ENCODE measurements around the gene UBE2E3.

DNA sequence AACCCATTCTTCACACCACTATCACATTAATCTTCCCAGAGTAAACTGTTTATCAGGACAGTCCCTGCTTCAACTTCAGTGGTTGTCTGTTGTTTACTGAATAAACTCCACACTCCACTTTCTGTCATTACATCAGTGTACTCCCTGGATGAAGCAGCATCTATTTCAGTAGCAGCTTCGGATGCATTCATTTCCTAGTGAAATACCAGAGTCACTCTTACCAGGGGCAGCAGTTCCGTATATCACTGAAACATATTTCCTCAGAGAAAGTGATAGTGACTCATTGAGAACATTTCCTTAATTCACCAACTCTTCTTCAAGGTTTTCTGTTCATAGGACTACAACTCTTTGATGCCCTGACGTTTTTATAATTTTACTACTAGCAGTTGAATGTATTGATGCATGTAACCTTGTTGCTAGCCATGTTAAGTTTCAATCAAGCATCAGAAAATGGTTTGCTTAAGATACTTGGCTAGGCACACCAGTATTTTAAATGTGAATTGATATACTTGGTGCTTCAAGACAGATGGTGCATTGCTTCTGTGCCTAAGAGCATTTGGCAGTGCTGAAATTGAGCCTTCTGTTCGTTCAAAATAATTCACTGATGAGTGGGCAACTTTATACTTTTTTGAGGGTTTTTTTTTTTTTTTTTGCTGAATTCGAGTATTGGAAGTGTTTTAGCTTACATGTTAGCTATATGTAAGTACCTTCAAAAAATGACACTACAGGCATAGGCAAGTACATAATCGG is 92.3 kb downstream of the UBE2E3 start:
- TF ChIP-seq POLR2A (IDR thresholded peaks at IDR 0.05; ENCODE audit: low read depth, low read length) (no peak), MAFK (IDR thresholded peaks at IDR 0.05; ENCODE audit: low read depth, low read length) (no peak), RAD21 (IDR thresholded peaks at IDR 0.05; ENCODE audit: low read length) (no peak), MXI1 (IDR thresholded peaks at IDR 0.05; ENCODE audit: borderline replicate concordance, low read depth, low read length) (no peak)
- TF ChIP-seq, protein P1, sequence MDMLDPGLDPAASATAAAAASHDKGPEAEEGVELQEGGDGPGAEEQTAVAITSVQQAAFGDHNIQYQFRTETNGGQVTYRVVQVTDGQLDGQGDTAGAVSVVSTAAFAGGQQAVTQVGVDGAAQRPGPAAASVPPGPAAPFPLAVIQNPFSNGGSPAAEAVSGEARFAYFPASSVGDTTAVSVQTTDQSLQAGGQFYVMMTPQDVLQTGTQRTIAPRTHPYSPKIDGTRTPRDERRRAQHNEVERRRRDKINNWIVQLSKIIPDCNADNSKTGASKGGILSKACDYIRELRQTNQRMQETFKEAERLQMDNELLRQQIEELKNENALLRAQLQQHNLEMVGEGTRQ (IDR thresholded peaks at IDR 0.05; ENCODE audit: low read depth, low read length): no peak
- TF ChIP-seq, protein P2, sequence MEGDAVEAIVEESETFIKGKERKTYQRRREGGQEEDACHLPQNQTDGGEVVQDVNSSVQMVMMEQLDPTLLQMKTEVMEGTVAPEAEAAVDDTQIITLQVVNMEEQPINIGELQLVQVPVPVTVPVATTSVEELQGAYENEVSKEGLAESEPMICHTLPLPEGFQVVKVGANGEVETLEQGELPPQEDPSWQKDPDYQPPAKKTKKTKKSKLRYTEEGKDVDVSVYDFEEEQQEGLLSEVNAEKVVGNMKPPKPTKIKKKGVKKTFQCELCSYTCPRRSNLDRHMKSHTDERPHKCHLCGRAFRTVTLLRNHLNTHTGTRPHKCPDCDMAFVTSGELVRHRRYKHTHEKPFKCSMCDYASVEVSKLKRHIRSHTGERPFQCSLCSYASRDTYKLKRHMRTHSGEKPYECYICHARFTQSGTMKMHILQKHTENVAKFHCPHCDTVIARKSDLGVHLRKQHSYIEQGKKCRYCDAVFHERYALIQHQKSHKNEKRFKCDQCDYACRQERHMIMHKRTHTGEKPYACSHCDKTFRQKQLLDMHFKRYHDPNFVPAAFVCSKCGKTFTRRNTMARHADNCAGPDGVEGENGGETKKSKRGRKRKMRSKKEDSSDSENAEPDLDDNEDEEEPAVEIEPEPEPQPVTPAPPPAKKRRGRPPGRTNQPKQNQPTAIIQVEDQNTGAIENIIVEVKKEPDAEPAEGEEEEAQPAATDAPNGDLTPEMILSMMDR (conservative IDR thresholded peaks at IDR 0.05; ENCODE audit: low read depth, low read length): no peak
